K562 (cell line): ENCODE measurements around the gene CNIH3. TPM values are rescaled to one million over a fixed set of nuclear protein-coding genes. Genes with fewer than 3 reads are reported as not detected.

Experiments
- BCOR ChIP-seq: fragments of 450-650 bp; IDR thresholded peaks from 2 replicates; pipeline ENCODE4 v1.6.1; 2016
- E2F5 ChIP-seq: sonication (generic); formaldehyde crosslinking; IDR thresholded peaks from 2 replicates; pipeline ENCODE4 v1.8.0; 2022; ENCODE audit warnings: mild to moderate bottlenecking, missing genetic modification reagents
- REST ChIP-seq, 2 experiments: fragments of 450-650 bp; formaldehyde crosslinking in 1 of 2; IDR thresholded peaks; 2 replicates each; pipeline versions ENCODE4 v1.4.0 to v1.6.1; 2014 to 2020; ENCODE audit warnings: mild to moderate bottlenecking in 2 of 2, borderline replicate concordance in 1 of 2, low read depth in 1 of 2
- ZZZ3 ChIP-seq: fragments of 450-650 bp; IDR thresholded peaks from 2 replicates; pipeline ENCODE4 v1.6.1; 2016; ENCODE audit warnings: antibody characterized with exemption, mild to moderate bottlenecking, moderate library complexity
- polyA plus RNA-seq, 8 experiments: library from polyadenylated mRNA; depleted of rRNA in 4 of 8; stranded (reverse) in 5 of 8; unstranded in 3 of 8; fragments of >200 nt; fragmentation: Nextera tagmentation in 2 of 8; fragmentation: Illumina TruSeq in 1 of 8; extraction: Ambion mirVana in 2 of 8; extraction: Trizol in 1 of 8; gene quantifications; 2 replicates each; pipeline versions ENCODE4 v1.2.1 to v1.2.3, GENCODE V29; 2011 to 2014; ENCODE audit warnings: inconsistent platforms in 1 of 8, missing spikeins in 1 of 8
- total RNA-seq, 7 experiments: library from RNA; depleted of rRNA in 6 of 7; stranded (reverse); fragments of >200 nt in 6 of 7; fragmentation: Illumina TruSeq in 2 of 7; extraction: Trizol in 2 of 7; gene quantifications; 2 replicates each; pipeline versions ENCODE4 v1.2.1 to v1.2.3, GENCODE V29; 2011 to 2021; ENCODE audit warnings: low replicate concordance in 1 of 7

CNIH3 gene
- total and polyA plus RNA-seq, 9 of the 15 experiments (the other 6 are each of a cell fraction or from before 2014, with no cell fraction given), result 0.14 to 1.8 (median 0.79) TPM

GRCh38 chr1:224710196-224710595 is 94.1 kb downstream of the CNIH3 start (continued):
- TF ChIP-seq REST (IDR thresholded peaks at IDR 0.05; ENCODE audit: borderline replicate concordance) (no peak), REST (CRISPR knock-in tag; IDR thresholded peaks at IDR 0.05; ENCODE audit: low read depth) (no peak), BCOR (no peak), E2F5 (CRISPR knock-in tag) (no peak), ZZZ3 (no peak)
